ENCODE data around the gene ANXA5. TPM values are rescaled to one million over a fixed set of nuclear protein-coding genes. Genes with fewer than 3 reads are reported as not detected.
"Not testable (repeated sequence)": the region's sequence is repeated elsewhere in the genome, so short reads cannot be mapped to it uniquely, and the experiment has no call there.

Gene ANXA5
- total RNA-seq, 2 experiments from 2014 or later, result 224 to 260 TPM

- Mint-ChIP-seq H3K9me3 (no peaks in the 10 kb centered on the region), H3K4me1 (peaks cover 1% of the 10 kb centered on the region), H3K27me3 (no peaks in the 10 kb centered on the region), H3K27ac (no peak overlapping the region), H3K36me3 (ENCODE audit: low read depth) (peaks cover 55% of the 10 kb centered on the region), H3K4me3 (no peak overlapping the region)
- ChIA-PET POLR2A (no interaction called here), CTCF (interaction anchor here (1.1 kb wide), 1 partner anchor 27 kb away, joined by 3 read pairs; no protein-coding TSS in a partner anchor)
- no peak for DNase-seq
Observed at GRCh38 chr4:121668368-121669162, 28.2 kb downstream of the ANXA5 start.

DNA sequence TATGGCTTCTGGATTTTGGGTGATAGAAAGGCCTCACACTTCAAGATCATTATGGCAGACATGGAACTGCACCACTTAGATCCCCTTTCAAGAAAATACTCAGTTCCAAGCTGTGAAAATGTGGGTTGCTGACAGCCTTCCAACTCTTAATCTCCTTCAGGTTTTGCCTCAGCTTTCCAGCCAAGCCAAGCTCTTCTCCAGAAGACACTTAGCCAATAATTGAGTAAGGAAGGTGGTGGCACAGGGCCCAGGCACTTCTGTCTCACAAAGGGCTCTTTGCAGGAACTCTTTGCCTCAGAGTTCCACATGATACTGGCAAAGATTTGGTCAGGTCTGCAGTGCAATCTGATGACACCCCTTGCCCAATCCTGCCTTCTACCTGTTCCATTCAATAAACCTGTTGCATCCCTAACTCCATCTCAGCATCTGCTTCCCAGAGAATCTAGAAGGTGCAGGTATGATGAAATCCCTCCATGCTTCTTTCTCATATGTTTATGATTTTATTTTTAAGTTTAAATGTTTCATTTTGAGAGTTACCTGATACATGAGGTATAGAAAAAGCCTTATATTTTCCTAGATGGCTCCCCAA lies 30.6 kb downstream of the ANXA5 start:
- H3K36me3 Mint-ChIP-seq (ENCODE audit: low read depth), result peaks cover 44% of the 10 kb centered on the region
- no peaks in the 10 kb centered on the region for H3K9me3 Mint-ChIP-seq
- DNase-seq, result no peak
- ChIA-PET CTCF (no interaction called here), POLR2A (no interaction called here)
- H3K4me3 Mint-ChIP-seq, result no peak overlapping the region
- H3K4me1 Mint-ChIP-seq, result no peaks in the 10 kb centered on the region
- no peaks in the 10 kb centered on the region for H3K27me3 Mint-ChIP-seq
- H3K27ac Mint-ChIP-seq, result no peak overlapping the region

GRCh38 chr4:121665371-121665770 lies 31.4 kb downstream of the ANXA5 start:
- DNase-seq, result no peak
- CTCF ChIA-PET, result no interaction called here
- Mint-ChIP-seq H3K27me3 (no peaks in the 10 kb centered on the region), H3K4me1 (peaks cover 4% of the 10 kb centered on the region), H3K4me3 (no peak overlapping the region), H3K9me3 (no peaks in the 10 kb centered on the region), H3K27ac (no peak overlapping the region), H3K36me3 (ENCODE audit: low read depth) (peaks cover 41% of the 10 kb centered on the region)
- POLR2A ChIA-PET, result no interaction called here

GRCh38 chr4:121662225-121662624 lies 34.6 kb downstream of the ANXA5 start:
- ChIA-PET CTCF (no interaction called here), POLR2A (no interaction called here)
- H3K27me3 Mint-ChIP-seq, result no peaks in the 10 kb centered on the region
- no peak overlapping the region for H3K27ac Mint-ChIP-seq
- DNase-seq, result no peak
- H3K4me3 Mint-ChIP-seq, result no peak overlapping the region
- H3K9me3 Mint-ChIP-seq, result no peaks in the 10 kb centered on the region
- peaks cover 21% of the 10 kb centered on the region for H3K36me3 Mint-ChIP-seq (ENCODE audit: low read depth)
- peaks cover 4% of the 10 kb centered on the region for H3K4me1 Mint-ChIP-seq

DNA sequence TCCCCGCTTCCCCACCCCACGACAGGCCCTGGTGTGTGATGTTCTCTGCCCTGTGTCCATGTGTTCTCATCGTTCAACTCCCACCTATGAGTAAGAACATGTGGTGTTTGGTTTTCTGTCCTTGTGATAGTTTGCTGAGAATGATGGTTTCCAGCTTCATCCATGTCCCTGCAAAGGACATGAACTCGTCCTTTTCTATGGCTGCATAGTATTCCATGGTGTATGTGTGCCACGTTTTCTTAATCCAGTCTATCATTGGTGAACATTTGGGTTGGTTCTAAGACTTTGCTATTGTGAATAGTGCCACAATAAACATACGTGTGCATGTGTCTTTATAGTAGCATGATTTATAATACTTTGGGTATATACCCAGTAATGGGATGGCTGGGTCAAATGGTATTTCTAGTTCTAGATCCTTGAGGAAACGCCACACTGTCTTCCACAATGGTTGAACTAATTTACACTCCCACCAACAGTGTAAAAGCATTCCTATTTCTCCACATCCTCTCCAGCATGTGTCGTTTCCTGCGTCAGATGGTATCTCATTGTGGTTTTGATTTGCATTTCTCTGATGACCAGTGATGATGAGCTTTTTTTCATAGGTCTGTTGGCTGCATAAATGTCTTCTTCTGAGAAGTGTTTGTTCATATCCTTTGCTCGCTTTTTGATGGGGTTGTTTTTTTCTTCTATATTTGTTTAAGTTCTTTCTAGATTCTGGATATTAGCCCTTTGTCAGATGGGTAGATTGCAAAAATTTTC lies 36.4 kb downstream of the ANXA5 start:
- CTCF ChIA-PET, H3K4me1 Mint-ChIP-seq, H3K4me3 Mint-ChIP-seq, H3K27me3 Mint-ChIP-seq, H3K27ac Mint-ChIP-seq, DNase-seq, POLR2A ChIA-PET, H3K9me3 Mint-ChIP-seq: not testable (repeated sequence)
- peaks cover 12% of the 10 kb centered on the region for H3K36me3 Mint-ChIP-seq (ENCODE audit: low read depth)

GRCh38 chr4:121658125-121658524 lies 38.7 kb downstream of the ANXA5 start:
- Mint-ChIP-seq H3K27ac (no peak overlapping the region), H3K27me3 (no peaks in the 10 kb centered on the region), H3K4me1 (peaks cover 4% of the 10 kb centered on the region), H3K4me3 (no peak overlapping the region), H3K36me3 (ENCODE audit: low read depth) (peaks cover 3% of the 10 kb centered on the region), H3K9me3 (no peaks in the 10 kb centered on the region)
- no peak for DNase-seq
- ChIA-PET CTCF (no interaction called here), POLR2A (no interaction called here)

- CTCF ChIA-PET, result no interaction called here
- DNase-seq, result peak; percentile 18
Observed at GRCh38 chr4:121656269-121656641, 40.5 kb downstream of the ANXA5 start.

DNA sequence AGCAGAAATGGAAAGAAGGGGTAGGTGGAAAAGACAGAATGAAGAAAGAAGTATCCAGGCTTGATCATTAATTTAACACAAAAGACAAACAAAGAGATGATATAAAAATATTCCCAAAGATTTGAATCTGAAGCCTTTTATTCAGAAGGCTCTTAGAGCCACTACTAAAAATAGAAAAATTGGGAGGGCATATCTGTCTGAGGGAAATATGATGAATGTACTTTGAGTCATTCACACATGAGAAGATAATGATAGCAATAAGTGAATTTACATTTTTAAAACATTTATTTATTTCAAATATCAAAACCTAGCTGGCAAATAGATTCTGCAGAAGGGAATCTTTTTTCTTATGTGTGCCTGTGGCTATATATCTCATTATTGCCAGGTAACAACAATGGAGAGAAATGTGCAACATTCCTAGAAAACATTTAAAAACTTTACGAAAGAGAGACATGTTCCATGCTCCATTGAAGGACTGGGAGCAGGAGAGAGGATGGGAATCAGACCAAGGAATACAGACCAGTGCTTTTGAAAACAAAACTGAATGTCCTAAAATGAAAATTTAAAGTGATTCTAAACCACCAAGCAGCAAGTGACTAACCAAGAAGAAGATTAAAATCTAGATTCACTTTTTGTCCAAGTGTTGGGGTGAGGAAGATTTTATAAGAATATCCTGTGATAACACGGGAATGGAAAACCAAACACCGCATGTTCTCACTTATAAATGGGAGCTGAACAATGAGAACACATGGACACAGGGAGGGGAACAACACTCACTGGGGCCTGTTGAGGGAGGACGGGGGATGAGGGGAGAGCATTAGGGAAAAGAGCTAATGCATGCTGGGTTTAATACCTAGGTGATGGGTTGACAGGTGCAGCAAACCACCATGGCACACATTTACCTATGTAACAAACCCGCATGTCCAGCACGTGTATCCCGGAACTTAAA lies 41.2 kb downstream of the ANXA5 start:
- ChIA-PET CTCF (no interaction called here), POLR2A (no interaction called here)
- H3K4me3 Mint-ChIP-seq, result no peak overlapping the region
- peaks cover 2% of the 10 kb centered on the region for H3K4me1 Mint-ChIP-seq
- H3K27ac Mint-ChIP-seq, result no peak overlapping the region
- H3K9me3 Mint-ChIP-seq, result no peaks in the 10 kb centered on the region
- H3K27me3 Mint-ChIP-seq, result peaks cover 3% of the 10 kb centered on the region
- no peaks in the 10 kb centered on the region for H3K36me3 Mint-ChIP-seq (ENCODE audit: low read depth)
- no peak for DNase-seq

More at GRCh38 chr4:121656269-121656641, 40.5 kb downstream of the ANXA5 start:
- Mint-ChIP-seq H3K36me3 (ENCODE audit: low read depth) (peaks cover 2% of the 10 kb centered on the region), H3K27me3 (peaks cover 3% of the 10 kb centered on the region), H3K4me1 (peaks cover 4% of the 10 kb centered on the region), H3K27ac (no peak overlapping the region), H3K4me3 (no peak overlapping the region), H3K9me3 (no peaks in the 10 kb centered on the region)
- POLR2A ChIA-PET, result no interaction called here

DNA sequence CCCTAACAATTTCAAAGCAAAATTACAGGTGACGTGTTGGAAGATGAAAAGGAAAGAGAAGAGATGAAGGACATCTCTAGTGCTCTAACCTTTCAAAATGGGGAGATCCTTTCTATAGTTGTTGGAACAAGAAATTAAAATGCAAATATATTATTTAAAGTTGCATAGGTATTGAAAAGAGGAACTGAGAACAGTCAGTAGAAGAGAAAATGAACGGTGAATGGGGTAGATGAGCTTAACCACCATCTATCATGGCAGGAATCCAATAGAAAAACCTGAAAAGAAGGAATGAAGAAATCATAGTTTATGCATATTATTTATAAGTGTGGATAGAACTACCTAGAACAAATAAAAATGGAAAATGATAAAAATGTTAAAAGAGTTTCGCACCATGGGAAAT lies 42.0 kb downstream of the ANXA5 start:
- POLR2A ChIA-PET, result no interaction called here
- Mint-ChIP-seq H3K9me3 (no peaks in the 10 kb centered on the region), H3K27me3 (peaks cover 3% of the 10 kb centered on the region), H3K27ac (no peak overlapping the region), H3K4me1 (no peaks in the 10 kb centered on the region), H3K4me3 (no peak overlapping the region), H3K36me3 (ENCODE audit: low read depth) (no peaks in the 10 kb centered on the region)
- CTCF ChIA-PET, result no interaction called here
- no peak for DNase-seq

DNA sequence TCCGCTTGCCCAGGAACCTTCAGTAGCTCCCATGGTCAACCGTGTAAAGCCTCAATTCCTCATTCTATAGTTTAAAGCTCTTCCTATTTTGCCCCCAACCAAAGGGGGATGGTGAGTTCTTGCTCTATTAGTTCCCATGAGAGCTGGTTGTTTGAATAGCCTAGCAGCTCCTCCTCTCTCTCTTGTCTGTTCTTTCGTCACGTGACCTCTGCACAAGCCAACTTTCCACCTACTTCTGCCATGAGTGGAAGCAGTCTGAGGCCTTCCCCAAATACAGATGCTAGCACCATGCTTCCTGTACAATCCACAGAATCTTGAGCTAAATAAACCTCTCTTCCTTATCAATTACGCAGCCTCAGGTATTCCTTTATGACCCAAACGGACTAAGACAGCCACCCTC lies 42.8 kb downstream of the ANXA5 start:
- Mint-ChIP-seq H3K27ac (no peak overlapping the region), H3K4me1 (no peaks in the 10 kb centered on the region), H3K36me3 (ENCODE audit: low read depth) (no peaks in the 10 kb centered on the region), H3K9me3 (no peaks in the 10 kb centered on the region), H3K4me3 (no peak overlapping the region), H3K27me3 (peaks cover 3% of the 10 kb centered on the region)
- CTCF ChIA-PET, result interaction anchor here (1.5 kb wide), 1 partner anchor 169 kb away, joined by 4 read pairs; no protein-coding TSS in a partner anchor
- POLR2A ChIA-PET, result no interaction called here
- DNase-seq, result no peak

DNA sequence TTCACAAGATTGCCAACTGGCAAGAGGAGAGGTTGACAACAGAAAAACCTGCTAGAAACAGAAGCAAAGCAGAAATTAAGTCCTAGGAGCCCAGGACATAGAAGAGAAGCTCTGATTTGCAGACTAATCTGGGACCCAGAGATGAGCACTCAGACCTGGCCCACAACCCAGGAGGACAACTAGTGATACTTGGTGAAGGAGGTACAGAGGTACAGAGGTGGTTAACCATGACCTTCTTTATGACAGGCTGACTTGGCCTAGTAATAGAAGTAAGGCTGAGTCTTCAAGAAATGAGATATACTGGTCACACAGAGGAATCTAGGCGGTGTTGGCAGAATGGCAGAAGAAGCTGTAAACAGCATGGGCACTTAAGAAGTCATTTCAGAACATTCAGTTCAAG lies 43.6 kb downstream of the ANXA5 start:
- H3K4me1 Mint-ChIP-seq, result no peaks in the 10 kb centered on the region
- CTCF ChIA-PET, result interaction anchor here (1.5 kb wide), 1 partner anchor 169 kb away, joined by 4 read pairs; no protein-coding TSS in a partner anchor
- no peak for DNase-seq
- H3K4me3 Mint-ChIP-seq, result no peak overlapping the region
- no peaks in the 10 kb centered on the region for H3K36me3 Mint-ChIP-seq (ENCODE audit: low read depth)
- POLR2A ChIA-PET, result no interaction called here
- no peaks in the 10 kb centered on the region for H3K9me3 Mint-ChIP-seq
- H3K27ac Mint-ChIP-seq, result no peak overlapping the region
- peaks cover 3% of the 10 kb centered on the region for H3K27me3 Mint-ChIP-seq

GRCh38 chr4:121651597-121651996 lies 45.2 kb downstream of the ANXA5 start:
- ChIA-PET POLR2A (interaction anchor here (0.6 kb wide), 1 partner anchor 24 kb away, joined by 3 read pairs; no protein-coding TSS in a partner anchor), CTCF (interaction anchor here (0.6 kb wide), 1 partner anchor 152 kb away, joined by 6 read pairs; no protein-coding TSS in a partner anchor)
- no peak for DNase-seq
- Mint-ChIP-seq H3K27me3 (peaks cover 3% of the 10 kb centered on the region), H3K4me1 (no peaks in the 10 kb centered on the region), H3K27ac (no peak overlapping the region), H3K36me3 (ENCODE audit: low read depth) (no peaks in the 10 kb centered on the region), H3K9me3 (no peaks in the 10 kb centered on the region), H3K4me3 (no peak overlapping the region)
